Measurements from ENCODE around the gene DNAJC17. TPM values are rescaled to one million over a fixed set of nuclear protein-coding genes. Genes with fewer than 3 reads are reported as not detected.

The DNAJC17 gene
- total and polyA plus RNA-seq, 12 donors = 27.4 to 174 (median 42.6) TPM

GRCh38 chr15:40739047-40739446 is 68.2 kb downstream of the DNAJC17 start:
- intact Hi-C loops (cut with DNase I) = no loop called here
- 60 to 73% (median 67%) methylated on average over 2 of the region's 2 CpGs for WGBS, 4 donors
- H3K27ac ChIP-seq = no peak overlapping the region
- H3K4me3 ChIP-seq = no peak overlapping the region
- H3K27me3 ChIP-seq = no peaks in the 10 kb centered on the region
- H3K9me3 ChIP-seq (replicated peaks in 1 of 3) = no peaks in the 10 kb centered on the region
- H3K4me1 ChIP-seq (replicated peaks in 1 of 2) = no peaks in the 10 kb centered on the region
- TF ChIP-seq, protein P1, sequence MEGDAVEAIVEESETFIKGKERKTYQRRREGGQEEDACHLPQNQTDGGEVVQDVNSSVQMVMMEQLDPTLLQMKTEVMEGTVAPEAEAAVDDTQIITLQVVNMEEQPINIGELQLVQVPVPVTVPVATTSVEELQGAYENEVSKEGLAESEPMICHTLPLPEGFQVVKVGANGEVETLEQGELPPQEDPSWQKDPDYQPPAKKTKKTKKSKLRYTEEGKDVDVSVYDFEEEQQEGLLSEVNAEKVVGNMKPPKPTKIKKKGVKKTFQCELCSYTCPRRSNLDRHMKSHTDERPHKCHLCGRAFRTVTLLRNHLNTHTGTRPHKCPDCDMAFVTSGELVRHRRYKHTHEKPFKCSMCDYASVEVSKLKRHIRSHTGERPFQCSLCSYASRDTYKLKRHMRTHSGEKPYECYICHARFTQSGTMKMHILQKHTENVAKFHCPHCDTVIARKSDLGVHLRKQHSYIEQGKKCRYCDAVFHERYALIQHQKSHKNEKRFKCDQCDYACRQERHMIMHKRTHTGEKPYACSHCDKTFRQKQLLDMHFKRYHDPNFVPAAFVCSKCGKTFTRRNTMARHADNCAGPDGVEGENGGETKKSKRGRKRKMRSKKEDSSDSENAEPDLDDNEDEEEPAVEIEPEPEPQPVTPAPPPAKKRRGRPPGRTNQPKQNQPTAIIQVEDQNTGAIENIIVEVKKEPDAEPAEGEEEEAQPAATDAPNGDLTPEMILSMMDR (IDR thresholded peaks at IDR 0.05) = no peak
- no peak for TF ChIP-seq POLR2A (IDR thresholded peaks at IDR 0.05)
- H3K36me3 ChIP-seq (replicated peaks in 1 of 2) = peaks cover 0 to 86% of the 10 kb centered on the region in 2 donors
- DNase-seq = no peak

DNA sequence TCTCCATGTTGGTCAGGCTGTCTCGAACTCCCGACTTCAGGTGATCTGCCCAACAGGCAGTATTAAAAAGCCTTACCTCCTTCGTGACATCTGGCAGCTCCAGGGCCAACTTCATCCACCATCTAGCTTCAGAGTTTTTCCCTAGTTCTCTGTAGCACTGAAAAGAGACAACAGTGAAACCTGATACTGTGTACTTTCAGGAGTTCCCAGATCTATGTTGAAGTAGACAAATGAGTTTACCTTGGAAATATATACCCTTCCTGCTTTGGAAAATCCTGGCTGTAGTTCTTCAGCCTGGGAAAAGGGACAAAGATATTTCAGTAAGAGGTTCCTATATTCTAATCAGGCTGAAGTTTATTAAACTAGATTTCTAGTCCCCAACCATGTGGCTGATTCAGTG is 70.2 kb downstream of the DNAJC17 start:
- intact Hi-C loops (cut with DNase I) = no loop called here
- 84 to 94% (median 88%) methylated on average over 3 of the region's 3 CpGs for WGBS, 4 donors
- no peaks in the 10 kb centered on the region for H3K27me3 ChIP-seq

GRCh38 chr15:40736575-40736974 is 70.7 kb downstream of the DNAJC17 start:
- intact Hi-C loops (cut with DNase I) = no loop called here

More for the DNA sequence above, 70.2 kb downstream of the DNAJC17 start:
- Histone ChIP-seq H3K36me3 (replicated peaks in 1 of 2) (peaks cover 0 to 66% of the 10 kb centered on the region in 2 donors), H3K9me3 (replicated peaks in 1 of 3) (no peaks in the 10 kb centered on the region), H3K27ac (no peak overlapping the region), H3K4me3 (no peak overlapping the region), H3K4me1 (replicated peaks in 1 of 2) (no peaks in the 10 kb centered on the region)
- TF ChIP-seq, protein P1 (IDR thresholded peaks at IDR 0.05) = no peak
- no peak for TF ChIP-seq POLR2A (IDR thresholded peaks at IDR 0.05)
- DNase-seq = peak in 1 of 7 donors; percentile 21

DNA sequence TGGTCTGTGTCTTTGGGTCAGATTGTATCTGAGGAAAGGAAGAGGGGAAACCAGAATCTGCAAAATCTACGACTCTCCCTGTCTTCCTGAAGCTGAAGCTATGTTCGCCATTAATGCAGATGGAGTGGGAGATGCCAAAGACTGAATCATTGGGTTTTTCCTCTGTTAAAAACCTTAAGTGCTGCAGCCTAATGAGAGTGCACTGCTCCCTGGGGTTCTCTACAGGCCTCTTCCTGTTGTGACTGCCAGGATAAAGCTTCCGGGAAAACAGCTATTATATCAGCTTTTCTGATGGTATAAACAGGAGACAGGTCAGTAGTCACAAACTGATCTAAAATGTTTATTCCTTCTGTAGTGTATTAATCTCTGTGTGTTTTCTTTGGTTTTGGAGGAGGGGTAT is 76.2 kb downstream of the DNAJC17 start:
- no peak for TF ChIP-seq POLR2A (IDR thresholded peaks at IDR 0.05)
- TF ChIP-seq, protein P1 (IDR thresholded peaks at IDR 0.05) = no peak
- DNase-seq = no peak
- Histone ChIP-seq H3K27ac (no peak overlapping the region), H3K4me3 (no peak overlapping the region), H3K27me3 (no peaks in the 10 kb centered on the region), H3K4me1 (replicated peaks in 1 of 2) (no peaks in the 10 kb centered on the region), H3K36me3 (replicated peaks in 1 of 2) (peaks cover 0 to 9% of the 10 kb centered on the region in 2 donors), H3K9me3 (replicated peaks in 1 of 3) (no peaks in the 10 kb centered on the region)
- 77 to 89% (median 84%) methylated on average over 3 of the region's 3 CpGs for WGBS, 4 donors
- intact Hi-C loops (cut with DNase I) = no loop called here

More at GRCh38 chr15:40736575-40736974, 70.7 kb downstream of the DNAJC17 start:
- DNase-seq = no peak
- Histone ChIP-seq H3K4me1 (replicated peaks in 1 of 2) (no peaks in the 10 kb centered on the region), H3K4me3 (no peak overlapping the region), H3K36me3 (replicated peaks in 1 of 2) (peaks cover 0 to 62% of the 10 kb centered on the region in 2 donors), H3K27me3 (no peaks in the 10 kb centered on the region), H3K27ac (no peak overlapping the region), H3K9me3 (replicated peaks in 1 of 3) (no peaks in the 10 kb centered on the region)
- no peak for TF ChIP-seq POLR2A (IDR thresholded peaks at IDR 0.05)
- 83 to 91% (median 91%) methylated on average over 3 to 4 of the region's 4 CpGs for WGBS, 4 donors

DNA sequence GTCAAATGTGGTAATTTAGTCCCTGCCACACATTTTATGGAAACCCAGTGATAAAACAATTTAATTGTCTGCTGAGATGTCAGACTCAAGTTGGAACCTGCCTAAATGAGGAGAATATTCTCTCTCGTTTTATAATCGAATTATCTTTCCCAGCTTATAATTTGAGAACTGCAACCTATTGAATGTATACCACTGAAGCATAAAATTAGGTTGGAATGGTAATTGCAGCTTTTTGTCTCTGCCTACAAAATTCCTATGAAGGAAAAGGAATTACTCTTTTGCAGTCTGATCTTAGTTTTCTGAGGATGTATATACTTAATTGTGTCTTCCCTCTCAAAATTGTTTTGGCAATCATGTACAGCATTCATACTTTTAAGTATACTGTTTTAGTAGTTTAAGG is 83.4 kb downstream of the DNAJC17 start:
- intact Hi-C loops (cut with DNase I) = no loop called here
- Histone ChIP-seq H3K4me3 (no peak overlapping the region), H3K4me1 (replicated peaks in 1 of 2) (no peaks in the 10 kb centered on the region), H3K27me3 (no peaks in the 10 kb centered on the region), H3K36me3 (replicated peaks in 1 of 2) (no peaks in the 10 kb centered on the region), H3K9me3 (replicated peaks in 1 of 3) (no peaks in the 10 kb centered on the region), H3K27ac (no peak overlapping the region)
- TF ChIP-seq, protein P1 (IDR thresholded peaks at IDR 0.05) = no peak
- TF ChIP-seq POLR2A (IDR thresholded peaks at IDR 0.05) = no peak
- 83 to 90% (median 86%) methylated on average over 2 of the region's 2 CpGs for WGBS, 4 donors
- DNase-seq = no peak
